Choroid plexus epithelial cell (primary cell): ENCODE measurements around the gene SHC2.

Source experiments
- DNase-seq: peaks from one replicate; pipeline ENCODE4 v3.0.0-alpha.2; 2010; ENCODE audit warnings: low read depth
- H3K4me3 ChIP-seq: 2 replicates; pipeline ENCODE4 v1.5.1; 2011; ENCODE audit warnings: low read depth, mild to moderate bottlenecking, control low read depth, low read length, moderate library complexity
- TF ChIP-seq, protein P1 (sequence below): conservative IDR thresholded peaks from 2 replicates; pipeline ENCODE4 v1.5.1; 2011; ENCODE audit warnings: low read depth, mild to moderate bottlenecking, control low read depth, inconsistent platforms, low read length, moderate library complexity

The SHC2 gene

DNA sequence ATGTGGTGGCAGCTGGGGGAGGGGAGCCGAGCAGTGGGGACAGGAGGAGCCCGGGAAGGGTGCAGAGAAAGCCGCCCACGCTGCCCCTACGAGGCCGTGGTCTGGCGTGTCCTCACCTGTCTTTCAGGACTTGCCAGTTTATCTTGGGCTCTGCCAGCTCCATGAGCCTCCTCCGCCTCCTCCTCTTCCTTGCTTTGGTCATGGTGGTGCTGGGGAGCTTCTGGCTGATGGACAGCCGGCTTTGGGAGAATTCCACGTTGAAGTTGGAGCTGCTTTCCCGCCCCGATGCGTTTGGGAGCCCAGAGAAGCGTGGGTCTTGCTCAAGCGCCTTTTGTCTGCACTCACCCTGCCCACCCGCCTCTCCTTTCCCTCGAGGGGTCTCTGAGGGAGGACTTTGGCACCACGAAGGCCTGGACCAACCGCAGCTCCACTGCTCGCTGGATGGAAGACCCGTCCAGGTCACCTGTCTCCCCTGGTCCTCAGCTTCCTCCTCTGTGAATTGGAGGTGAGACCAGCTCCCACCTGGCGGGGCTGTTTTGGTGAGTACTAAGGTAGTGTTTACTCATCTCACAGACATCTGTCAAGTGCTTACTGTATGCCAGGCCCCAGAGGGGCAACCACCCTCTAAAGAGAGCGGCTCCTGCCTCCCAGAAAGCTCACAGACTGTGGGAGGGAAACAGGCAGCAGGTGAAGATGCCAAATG, 86.5 kb downstream of the SHC2 start:
- H3K4me3 ChIP-seq: no peak overlapping the region
- no peak for DNase-seq
- TF ChIP-seq, protein P1, sequence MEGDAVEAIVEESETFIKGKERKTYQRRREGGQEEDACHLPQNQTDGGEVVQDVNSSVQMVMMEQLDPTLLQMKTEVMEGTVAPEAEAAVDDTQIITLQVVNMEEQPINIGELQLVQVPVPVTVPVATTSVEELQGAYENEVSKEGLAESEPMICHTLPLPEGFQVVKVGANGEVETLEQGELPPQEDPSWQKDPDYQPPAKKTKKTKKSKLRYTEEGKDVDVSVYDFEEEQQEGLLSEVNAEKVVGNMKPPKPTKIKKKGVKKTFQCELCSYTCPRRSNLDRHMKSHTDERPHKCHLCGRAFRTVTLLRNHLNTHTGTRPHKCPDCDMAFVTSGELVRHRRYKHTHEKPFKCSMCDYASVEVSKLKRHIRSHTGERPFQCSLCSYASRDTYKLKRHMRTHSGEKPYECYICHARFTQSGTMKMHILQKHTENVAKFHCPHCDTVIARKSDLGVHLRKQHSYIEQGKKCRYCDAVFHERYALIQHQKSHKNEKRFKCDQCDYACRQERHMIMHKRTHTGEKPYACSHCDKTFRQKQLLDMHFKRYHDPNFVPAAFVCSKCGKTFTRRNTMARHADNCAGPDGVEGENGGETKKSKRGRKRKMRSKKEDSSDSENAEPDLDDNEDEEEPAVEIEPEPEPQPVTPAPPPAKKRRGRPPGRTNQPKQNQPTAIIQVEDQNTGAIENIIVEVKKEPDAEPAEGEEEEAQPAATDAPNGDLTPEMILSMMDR: no peak

DNA sequence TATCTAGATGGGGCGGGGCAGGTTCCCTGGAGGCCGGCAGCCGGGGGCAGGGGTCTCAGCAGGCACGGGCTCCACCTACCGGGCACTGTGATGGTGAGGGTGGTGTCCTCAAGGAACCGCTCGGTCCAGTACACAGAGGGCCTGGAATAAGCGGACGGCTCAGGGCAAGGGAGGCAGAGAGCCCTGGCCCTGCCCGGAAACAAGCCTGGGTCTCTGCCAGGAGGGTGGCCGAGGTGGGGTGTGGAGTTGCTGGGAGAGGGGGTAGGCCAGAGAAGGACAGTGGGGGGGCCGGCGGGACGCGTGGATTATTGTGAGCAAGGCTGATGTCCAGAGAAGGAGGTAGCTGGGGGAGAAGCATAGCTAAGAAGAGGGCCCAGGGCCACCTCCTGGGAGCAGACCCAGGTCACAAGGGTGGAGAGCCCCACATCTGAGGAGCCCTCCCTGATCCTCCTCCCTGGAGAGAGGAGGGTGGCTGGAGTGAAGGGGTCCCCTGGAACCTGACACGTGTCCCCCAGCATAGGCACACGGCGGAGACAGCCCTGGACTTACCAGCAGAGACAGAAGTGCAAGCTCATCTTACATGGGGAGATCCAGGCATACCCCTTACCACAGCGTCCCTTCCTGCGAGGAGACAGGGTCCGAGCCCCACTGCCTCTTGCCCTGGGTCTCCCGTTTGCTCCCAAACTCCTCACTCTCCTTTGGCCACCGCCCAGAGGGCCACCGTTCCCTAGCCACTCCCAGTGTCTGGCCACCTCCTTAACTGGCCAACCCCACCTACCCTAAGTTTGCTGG, 87.2 kb downstream of the SHC2 start:
- DNase-seq: no peak
- TF ChIP-seq, protein P1: no peak
- no peak overlapping the region for H3K4me3 ChIP-seq

DNA sequence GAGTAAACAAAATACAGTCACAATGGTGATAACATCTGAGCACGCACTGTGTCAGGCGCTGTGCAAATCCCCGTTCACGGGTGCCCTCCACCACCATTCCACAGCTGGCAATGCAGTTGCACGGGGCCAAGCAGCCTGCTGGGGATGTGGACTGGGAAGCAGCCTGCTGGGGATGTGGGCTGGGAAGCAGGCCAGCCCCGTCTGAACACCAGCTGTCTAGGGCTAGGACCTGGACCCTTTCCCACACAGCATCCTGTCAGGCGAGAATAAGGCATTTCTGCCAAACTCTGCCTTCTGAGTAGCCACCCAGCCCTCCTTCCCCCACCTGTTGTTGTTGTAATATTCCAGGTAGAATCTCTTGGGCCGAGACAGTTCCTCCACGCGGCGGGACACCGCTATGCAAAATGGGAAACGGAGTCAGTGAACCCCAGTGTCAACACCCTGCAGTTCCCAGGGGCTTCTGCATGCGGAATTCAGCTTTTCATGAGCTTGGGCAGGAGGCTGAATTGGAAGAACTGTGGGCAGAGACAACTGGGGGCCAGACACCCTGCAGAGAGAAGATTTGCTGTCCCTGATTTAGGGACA, 88.4 kb downstream of the SHC2 start:
- TF ChIP-seq, protein P1: no peak

DNA sequence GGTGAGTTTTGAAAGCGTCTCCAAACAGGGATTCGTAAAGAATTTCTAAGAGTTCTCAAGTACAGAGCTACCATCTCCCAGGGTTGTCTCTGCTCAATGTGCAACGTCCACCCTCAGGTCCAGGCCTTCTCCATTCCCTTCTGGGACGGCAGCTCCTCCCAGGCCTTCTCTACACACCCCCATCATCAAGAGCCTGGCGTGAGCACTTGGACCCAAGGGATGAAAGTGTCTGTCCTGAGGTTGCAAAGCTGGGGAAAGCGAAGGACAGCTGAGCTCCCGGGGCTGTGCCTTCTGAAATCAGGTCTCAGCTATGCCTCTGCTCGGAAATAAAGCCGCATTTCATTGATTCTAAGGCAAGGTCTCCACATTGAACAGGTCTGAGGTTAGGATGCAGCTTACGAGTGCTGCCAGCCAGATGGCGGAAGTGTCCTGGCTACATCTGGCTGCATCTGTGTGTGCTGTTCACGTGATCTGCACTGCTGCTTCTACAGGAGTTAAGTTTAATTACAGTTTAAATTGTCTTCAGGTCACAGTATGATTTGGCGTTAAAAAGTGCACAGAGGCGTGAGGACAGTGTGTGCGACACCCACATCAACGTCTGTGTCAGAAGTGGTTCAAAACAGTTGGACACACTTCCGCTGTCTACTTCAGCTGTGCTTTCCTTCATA, 89.2 kb downstream of the SHC2 start:
- DNase-seq: peak; percentile 22
- TF ChIP-seq, protein P1: no peak
- H3K4me3 ChIP-seq: no peak overlapping the region

More for the DNA sequence above, 88.4 kb downstream of the SHC2 start:
- peak; percentile 84 for DNase-seq
- no peak overlapping the region for H3K4me3 ChIP-seq

DNA sequence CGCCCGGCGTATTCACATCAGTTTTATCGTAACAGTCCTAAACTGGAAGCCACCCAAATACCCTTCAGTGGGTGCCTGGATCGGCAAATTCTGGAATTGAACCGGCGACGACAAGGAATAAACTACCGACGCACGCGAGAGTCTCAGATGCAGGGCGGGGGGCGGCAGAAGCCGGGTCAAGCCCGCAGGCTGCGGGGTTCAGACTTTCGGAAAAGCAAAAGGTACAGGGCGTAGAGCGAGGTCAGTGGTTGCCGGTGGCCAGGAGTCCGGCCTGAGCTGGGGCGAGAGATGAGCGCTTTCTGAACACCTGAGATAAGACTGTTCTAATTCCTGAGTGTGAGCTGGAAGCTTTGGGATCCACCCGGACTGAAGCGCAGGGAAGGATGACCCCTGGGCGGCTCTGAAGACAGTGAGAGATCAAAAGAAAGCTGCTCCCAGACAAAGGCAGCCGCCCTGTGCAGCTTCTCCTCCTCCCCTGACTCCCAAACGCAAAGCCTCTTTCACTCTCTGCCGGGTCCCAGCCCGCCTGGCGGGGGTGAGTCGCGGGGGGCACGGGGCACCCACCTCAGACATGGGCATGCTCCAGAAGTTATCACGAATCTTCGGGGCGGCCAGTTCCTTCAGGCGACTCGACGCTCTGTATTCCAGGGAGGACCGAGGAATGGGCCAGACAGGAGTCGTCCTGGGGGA, 90.0 kb downstream of the SHC2 start:
- TF ChIP-seq, protein P1: no peak
- no peak for DNase-seq
- H3K4me3 ChIP-seq: no peak overlapping the region

DNA sequence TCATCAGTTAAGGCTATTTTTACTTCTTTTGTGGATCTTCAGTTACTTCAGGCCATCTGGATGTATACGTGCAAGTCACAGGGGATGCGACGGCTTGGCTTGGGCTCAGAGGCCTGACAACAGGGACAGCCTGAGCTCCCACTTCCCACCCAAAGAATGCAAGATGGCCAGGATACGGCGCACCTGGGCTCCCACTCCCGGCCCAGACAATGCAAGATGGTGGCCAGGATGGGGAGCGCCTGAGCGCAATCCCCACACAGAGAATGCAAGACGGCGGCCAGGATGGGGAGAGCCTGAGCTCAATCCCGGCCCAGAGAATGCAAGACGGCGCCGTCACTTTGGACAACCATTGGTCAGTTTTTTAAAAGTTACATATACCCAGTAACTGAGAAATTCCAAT, 91.0 kb downstream of the SHC2 start:
- H3K4me3 ChIP-seq: no peak overlapping the region
- no peak for DNase-seq
- TF ChIP-seq, protein P1: no peak
